GM21381 (cell line): Measurements from ENCODE around the gene ENTR1.
"Not testable (repeated sequence)": the region's sequence is repeated elsewhere in the genome, so short reads cannot be mapped to it uniquely, and the experiment has no call there.

ENCODE experiments used
- ATAC-seq: cut with Tn5 transposase; IDR thresholded peaks from one replicate; pipeline ENCODE4 v1.9.1; 2021; ENCODE audit warnings: mild to moderate bottlenecking, moderate library complexity; ENCODE audit not compliant: unreplicated experiment

The ENTR1 gene

GRCh38 chr9:136438548-136439480 is 28.4 kb upstream of the ENTR1 start:
- peak; percentile 35 for ATAC-seq

- no peak for ATAC-seq
Measured at GRCh38 chr9:136437839-136438547, 27.6 kb upstream of the ENTR1 start.

- no peak for ATAC-seq
Measured at GRCh38 chr9:136437430-136437829, 27.0 kb upstream of the ENTR1 start.

GRCh38 chr9:136436055-136436634 is 25.7 kb upstream of the ENTR1 start:
- no peak for ATAC-seq

- ATAC-seq = no peak
Measured at GRCh38 chr9:136434580-136435169, 24.3 kb upstream of the ENTR1 start.

GRCh38 chr9:136433849-136434579 is 23.6 kb upstream of the ENTR1 start:
- ATAC-seq = no peak

- no peak for ATAC-seq
Measured at GRCh38 chr9:136433043-136433715, 22.8 kb upstream of the ENTR1 start.

GRCh38 chr9:136432591-136432990 is 22.2 kb upstream of the ENTR1 start:
- no peak for ATAC-seq

- no peak for ATAC-seq
Measured at GRCh38 chr9:136431782-136432350, 21.5 kb upstream of the ENTR1 start.

GRCh38 chr9:136430588-136431234 is 20.3 kb upstream of the ENTR1 start:
- no peak for ATAC-seq

GRCh38 chr9:136429683-136430491 is 19.5 kb upstream of the ENTR1 start:
- ATAC-seq = no peak

- ATAC-seq = no peak
Measured at GRCh38 chr9:136429075-136429628, 18.7 kb upstream of the ENTR1 start.

- no peak for ATAC-seq
Measured at GRCh38 chr9:136426787-136427186, 16.4 kb upstream of the ENTR1 start.

GRCh38 chr9:136425367-136425766 is 15.0 kb upstream of the ENTR1 start:
- not testable (repeated sequence) for ATAC-seq

GRCh38 chr9:136424750-136425362 is 14.4 kb upstream of the ENTR1 start:
- ATAC-seq = no peak

- ATAC-seq = no peak
Measured at GRCh38 chr9:136423432-136424146, 13.2 kb upstream of the ENTR1 start.

GRCh38 chr9:136422876-136423275 is 12.5 kb upstream of the ENTR1 start:
- ATAC-seq = no peak
